Uterus (tissue), 4 donors: ENCODE measurements around the gene POLA2. TPM values are rescaled to one million over a fixed set of nuclear protein-coding genes. Genes with fewer than 3 reads are reported as not detected.
"Not testable (repeated sequence)": the region's sequence is repeated elsewhere in the genome, so short reads cannot be mapped to it uniquely, and the experiment has no call there.

Experiments used
- DNase-seq, 2 donors: peaks; one replicate each; pipeline ENCODE4 v3.0.0-alpha.2; 2019 to 2020
- H3K27ac ChIP-seq, 2 donors: fragments of 200-600 bp; sonication (generic); 1 replicate in 1 of 2; 2 replicates in 1 of 2; pipeline ENCODE4 v1.5.1; 2016 to 2018
- H3K27me3 ChIP-seq, 2 donors: fragments of 200-600 bp; sonication (generic); one replicate each; pipeline ENCODE4 v1.5.1; 2018 to 2019; ENCODE audit warnings: control low read depth in 1 of 2
- H3K36me3 ChIP-seq, 2 donors: fragments of 200-600 bp; sonication (generic); one replicate each; pipeline ENCODE4 v1.5.1; 2019; ENCODE audit warnings: control low read depth in 1 of 2
- H3K4me1 ChIP-seq, 2 donors: fragments of 200-600 bp; sonication (generic); one replicate each; pipeline ENCODE4 v1.5.1; 2018 to 2019; ENCODE audit warnings: control low read depth in 1 of 2
- H3K4me3 ChIP-seq, 2 donors: fragments of 200-600 bp; sonication (generic); 1 replicate in 1 of 2; 2 replicates in 1 of 2; pipeline ENCODE4 v1.5.1; 2018 to 2019; ENCODE audit warnings: mild to moderate bottlenecking in 1 of 2
- H3K9me3 ChIP-seq, 2 donors: fragments of 200-600 bp; sonication (generic); one replicate each; pipeline ENCODE4 v1.5.1; 2019; ENCODE audit warnings: control low read depth in 1 of 2
- POLR2A ChIP-seq, 2 donors: fragments of 450-650 bp; IDR thresholded peaks; one replicate each; pipeline ENCODE4 v1.6.1; 2016; ENCODE audit warnings: antibody characterized with exemption in 2 of 2, mild to moderate bottlenecking in 1 of 2, moderate library complexity in 1 of 2
- intact Hi-C: fragments of 100-400 bp; cut with DNase I; formaldehyde crosslinking; loops from one replicate; pipeline ENCODE4 v1.15.1; 2023; ENCODE audit warnings: low total_unique reads
- total RNA-seq, 4 donors: library from RNA; depleted of rRNA in 3 of 4; stranded (reverse); fragments of >200 nt in 3 of 4; gene quantifications; one replicate each; pipeline versions ENCODE4 v1.1.0 to v1.2.4, GENCODE V29; 2014 to 2023
- TF ChIP-seq, protein P1 (sequence below), 4 experiments: fragments of 200-600 bp in 2 of 4; fragments of 450-650 bp in 2 of 4; sonication (generic) in 2 of 4; IDR thresholded peaks; one replicate each; pipeline ENCODE4 v1.5.1; 2016 to 2019; ENCODE audit warnings: antibody characterized with exemption in 4 of 4, mild to moderate bottlenecking in 2 of 4, moderate library complexity in 1 of 4
- donor health status: DM: yes; HTN: yes; CAD: no.

The POLA2 gene
- total RNA-seq, 4 donors from 2014 or later = 3.3 to 13.5 (median 7.6) TPM

DNA sequence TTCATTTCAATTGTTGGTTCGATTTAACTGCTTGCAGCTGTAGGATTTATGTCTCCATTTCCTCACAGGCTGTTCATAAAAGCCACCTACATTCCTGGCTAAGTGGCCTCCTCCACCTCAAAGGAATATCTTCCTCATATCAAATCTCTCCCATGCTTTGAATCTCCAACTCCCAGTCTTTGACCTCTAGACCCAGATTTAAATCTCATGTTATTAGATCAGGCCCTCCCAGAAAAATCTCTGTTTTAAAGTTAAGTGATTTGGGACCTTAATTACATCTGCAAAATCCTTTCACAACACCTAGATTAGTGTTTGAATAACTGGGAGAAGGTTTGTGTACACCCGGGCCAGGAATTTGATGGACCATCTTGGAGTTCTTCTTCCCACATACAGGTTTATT is 33.9 kb upstream of the POLA2 start:
- Histone ChIP-seq H3K27ac (no peak overlapping the region), H3K27me3 (no peaks in the 10 kb centered on the region), H3K36me3 (no peaks in the 10 kb centered on the region), H3K4me3 (no peak overlapping the region), H3K4me1 (no peaks in the 10 kb centered on the region), H3K9me3 (no peaks in the 10 kb centered on the region)
- TF ChIP-seq POLR2A (IDR thresholded peaks at IDR 0.05) = no peak
- TF ChIP-seq, protein P1, sequence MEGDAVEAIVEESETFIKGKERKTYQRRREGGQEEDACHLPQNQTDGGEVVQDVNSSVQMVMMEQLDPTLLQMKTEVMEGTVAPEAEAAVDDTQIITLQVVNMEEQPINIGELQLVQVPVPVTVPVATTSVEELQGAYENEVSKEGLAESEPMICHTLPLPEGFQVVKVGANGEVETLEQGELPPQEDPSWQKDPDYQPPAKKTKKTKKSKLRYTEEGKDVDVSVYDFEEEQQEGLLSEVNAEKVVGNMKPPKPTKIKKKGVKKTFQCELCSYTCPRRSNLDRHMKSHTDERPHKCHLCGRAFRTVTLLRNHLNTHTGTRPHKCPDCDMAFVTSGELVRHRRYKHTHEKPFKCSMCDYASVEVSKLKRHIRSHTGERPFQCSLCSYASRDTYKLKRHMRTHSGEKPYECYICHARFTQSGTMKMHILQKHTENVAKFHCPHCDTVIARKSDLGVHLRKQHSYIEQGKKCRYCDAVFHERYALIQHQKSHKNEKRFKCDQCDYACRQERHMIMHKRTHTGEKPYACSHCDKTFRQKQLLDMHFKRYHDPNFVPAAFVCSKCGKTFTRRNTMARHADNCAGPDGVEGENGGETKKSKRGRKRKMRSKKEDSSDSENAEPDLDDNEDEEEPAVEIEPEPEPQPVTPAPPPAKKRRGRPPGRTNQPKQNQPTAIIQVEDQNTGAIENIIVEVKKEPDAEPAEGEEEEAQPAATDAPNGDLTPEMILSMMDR (IDR thresholded peaks at IDR 0.05) = no peak
- DNase-seq = no peak
- intact Hi-C loops = no loop called here

DNA sequence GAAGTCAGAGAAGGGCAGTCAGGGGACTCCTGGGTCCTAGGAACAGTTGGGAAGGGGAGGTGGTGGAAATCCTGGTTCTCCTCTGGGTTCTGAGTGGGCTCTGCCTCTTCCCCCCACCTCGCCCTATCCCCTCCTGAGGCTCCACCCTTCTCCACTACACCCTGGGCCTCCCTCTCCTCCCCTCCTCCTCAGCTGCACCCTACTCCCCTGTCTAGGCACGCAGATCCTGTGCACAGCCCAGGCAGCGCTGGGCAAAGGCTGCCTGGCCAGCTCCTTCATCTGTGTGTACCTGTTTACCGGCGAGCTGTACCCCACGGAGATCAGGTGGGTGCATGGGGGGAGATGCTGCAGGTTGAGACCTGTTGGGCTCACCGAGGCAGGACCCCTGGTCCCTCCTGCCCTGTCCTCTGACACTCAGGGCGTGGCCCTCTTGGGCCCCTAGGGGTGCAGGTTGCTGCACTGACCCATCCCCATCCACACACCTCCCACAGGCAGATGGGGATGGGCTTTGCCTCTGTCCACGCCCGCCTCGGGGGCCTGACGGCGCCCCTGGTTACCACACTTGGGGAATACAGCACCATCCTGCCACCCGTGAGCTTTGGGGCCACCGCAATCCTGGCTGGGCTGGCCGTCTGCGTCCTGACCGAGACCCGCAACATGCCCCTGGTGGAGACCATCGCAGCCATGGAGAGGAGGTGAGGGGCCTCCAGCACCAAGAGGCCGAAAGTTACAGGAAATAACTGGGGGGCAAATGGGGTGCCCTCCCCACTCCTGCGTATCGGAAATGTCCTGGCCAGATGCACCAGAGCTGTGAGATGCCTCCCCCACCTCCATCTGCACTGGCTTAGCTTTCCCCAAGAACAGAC is 25.3 kb upstream of the POLA2 start:
- no peaks in the 10 kb centered on the region for H3K36me3 ChIP-seq
- H3K27me3 ChIP-seq = no peaks in the 10 kb centered on the region
- no peak overlapping the region for H3K27ac ChIP-seq
- no peaks in the 10 kb centered on the region for H3K4me1 ChIP-seq
- TF ChIP-seq, protein P1 (IDR thresholded peaks at IDR 0.05) = no peak
- TF ChIP-seq POLR2A (IDR thresholded peaks at IDR 0.05) = no peak
- no peak overlapping the region for H3K4me3 ChIP-seq
- H3K9me3 ChIP-seq = no peaks in the 10 kb centered on the region
- intact Hi-C loops = no loop called here
- no peak for DNase-seq

DNA sequence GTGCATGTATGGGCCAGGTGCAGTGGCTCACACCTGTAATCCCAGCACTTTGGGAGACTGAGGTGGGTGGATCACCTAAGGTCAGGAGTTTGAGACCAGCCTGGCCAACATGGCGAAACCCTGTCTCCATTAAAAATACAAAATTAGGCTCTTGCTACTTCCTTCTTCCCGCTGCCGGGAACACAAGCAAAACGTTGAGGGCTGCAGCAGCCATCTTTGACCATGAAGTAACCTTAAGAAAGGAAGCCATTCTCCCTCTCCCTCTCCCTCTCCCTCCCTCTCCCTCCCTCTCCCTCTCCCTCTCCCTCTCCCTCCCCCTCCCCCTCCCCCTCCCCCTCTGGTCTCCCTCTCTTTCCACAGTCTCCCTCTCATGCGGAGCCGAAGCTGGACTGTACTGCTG is 23.5 kb upstream of the POLA2 start:
- H3K36me3 ChIP-seq, H3K27ac ChIP-seq, intact Hi-C loops: not testable (repeated sequence)

DNA sequence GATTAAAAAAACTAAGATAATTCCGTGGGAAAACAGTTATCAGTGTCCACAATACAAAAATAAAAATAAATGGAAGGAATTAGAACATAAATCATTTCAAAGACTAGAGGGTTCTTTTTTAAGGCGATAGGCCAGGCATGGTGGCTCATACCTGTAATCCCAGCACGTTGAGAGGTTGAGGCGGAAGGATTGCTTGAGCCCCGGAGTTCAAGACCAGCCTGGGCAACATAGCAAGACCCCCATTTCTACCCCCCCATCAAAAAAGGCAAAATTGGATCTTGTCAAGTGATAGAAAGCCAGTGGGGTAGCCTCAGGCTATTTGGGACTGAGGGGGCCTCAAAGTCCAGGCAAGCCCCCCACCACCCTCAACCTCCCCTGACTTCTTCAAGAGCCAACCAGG is 20.6 kb upstream of the POLA2 start:
- H3K4me3 ChIP-seq = no peak overlapping the region
- no peaks in the 10 kb centered on the region for H3K9me3 ChIP-seq
- TF ChIP-seq, protein P1 (IDR thresholded peaks at IDR 0.05) = no peak
- no peak for TF ChIP-seq POLR2A (IDR thresholded peaks at IDR 0.05)

More for the DNA sequence above, 23.5 kb upstream of the POLA2 start:
- H3K9me3 ChIP-seq, H3K4me3 ChIP-seq, DNase-seq, H3K27me3 ChIP-seq, H3K4me1 ChIP-seq: not testable (repeated sequence)

DNA sequence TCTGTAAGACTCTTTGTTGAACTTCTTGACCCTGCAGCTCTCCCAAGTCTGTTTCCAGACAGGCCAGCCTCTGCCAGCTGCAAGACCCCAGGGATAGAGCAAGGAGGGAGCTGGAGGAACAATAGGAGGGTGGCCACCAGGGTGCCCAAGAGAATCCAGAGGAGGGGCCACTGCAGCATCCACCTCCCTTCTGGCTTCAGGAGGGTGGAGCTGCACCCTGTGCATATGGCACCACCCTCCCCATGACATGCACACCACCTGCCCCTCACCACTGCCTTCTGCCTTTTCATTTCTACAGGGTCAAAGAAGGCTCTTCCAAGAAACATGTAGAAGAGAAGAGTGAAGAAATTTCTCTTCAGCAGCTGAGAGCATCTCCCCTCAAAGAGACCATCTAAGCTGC is 20.1 kb upstream of the POLA2 start:
- H3K4me1 ChIP-seq = no peaks in the 10 kb centered on the region
- H3K27ac ChIP-seq = no peak overlapping the region
- no peaks in the 10 kb centered on the region for H3K36me3 ChIP-seq
- intact Hi-C loops = no loop called here
- H3K4me3 ChIP-seq = no peak overlapping the region
- H3K9me3 ChIP-seq = no peaks in the 10 kb centered on the region
- H3K27me3 ChIP-seq = no peaks in the 10 kb centered on the region
- no peak for DNase-seq
- TF ChIP-seq POLR2A (IDR thresholded peaks at IDR 0.05) = no peak
- TF ChIP-seq, protein P1 (IDR thresholded peaks at IDR 0.05) = no peak

More for the DNA sequence above, 20.6 kb upstream of the POLA2 start:
- H3K27ac ChIP-seq = no peak overlapping the region
- no peaks in the 10 kb centered on the region for H3K27me3 ChIP-seq
- no peaks in the 10 kb centered on the region for H3K36me3 ChIP-seq
- no peaks in the 10 kb centered on the region for H3K4me1 ChIP-seq
- intact Hi-C loops = no loop called here
- DNase-seq = no peak
